NCI-H2196 treated with DMSO at 0.1 percent for 48 hours (cell line): ENCODE data around the gene PCDH1.

Experiments
- DNase-seq: peaks from one replicate; lab custom pipeline; 2025; ENCODE audit not compliant: unreplicated experiment; lab: John Stamatoyannopoulos, UW

Gene PCDH1

DNA sequence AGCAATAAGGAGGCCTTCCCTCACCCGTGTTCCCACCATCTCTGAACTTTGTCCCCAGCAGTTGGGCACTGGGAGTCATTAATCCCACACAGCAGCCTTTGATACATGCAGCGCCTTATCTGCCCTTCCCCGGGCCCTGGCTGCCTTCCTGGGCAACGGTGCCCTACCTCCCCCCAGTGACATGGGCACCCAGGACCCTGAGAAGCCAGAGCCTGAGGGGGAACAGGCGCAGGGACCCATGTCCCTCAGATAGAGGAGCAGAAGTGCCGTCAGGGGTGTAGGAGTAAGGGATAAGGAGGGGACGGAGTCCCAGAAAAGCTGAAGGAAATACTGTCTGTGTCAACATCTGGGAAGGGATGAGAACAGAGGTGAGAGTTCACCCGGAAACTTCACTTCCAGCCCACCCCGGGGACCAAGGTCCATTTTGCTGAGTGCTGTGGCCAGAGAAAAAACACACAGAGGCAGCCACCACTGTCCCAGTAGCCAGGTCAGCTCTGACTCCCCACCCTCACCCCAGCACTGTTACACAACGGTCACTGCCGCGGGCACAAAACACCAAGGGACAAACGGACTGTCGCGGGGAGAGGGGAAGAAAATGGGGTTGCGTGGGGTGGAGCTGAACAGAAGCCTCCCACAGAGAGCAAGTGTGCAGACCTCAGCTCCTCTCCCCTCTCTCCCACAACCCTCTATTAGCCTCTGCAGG, 3.8 kb downstream of the PCDH1 start:
- DNase-seq, result no peak

DNA sequence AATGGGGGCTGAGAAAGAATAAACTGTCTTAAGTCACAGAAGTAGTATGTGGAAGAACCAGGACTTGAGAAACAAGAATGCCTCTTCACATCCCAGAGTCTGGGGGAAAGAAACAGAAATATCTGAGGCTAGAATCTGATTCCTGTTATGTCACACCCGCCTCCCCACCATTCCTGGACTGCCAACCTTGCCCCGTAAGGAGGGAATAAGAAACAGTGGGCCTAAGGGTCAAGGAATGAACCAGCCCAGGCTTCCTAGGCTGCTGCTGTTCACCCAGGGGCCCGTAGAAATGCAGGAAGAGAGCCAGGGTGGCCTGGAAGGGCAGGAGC, 4.3 kb downstream of the PCDH1 start:
- no peak for DNase-seq

GRCh38 chr5:141872496-141873356, 5.5 kb downstream of the PCDH1 start:
- DNase-seq, result no peak

DNA sequence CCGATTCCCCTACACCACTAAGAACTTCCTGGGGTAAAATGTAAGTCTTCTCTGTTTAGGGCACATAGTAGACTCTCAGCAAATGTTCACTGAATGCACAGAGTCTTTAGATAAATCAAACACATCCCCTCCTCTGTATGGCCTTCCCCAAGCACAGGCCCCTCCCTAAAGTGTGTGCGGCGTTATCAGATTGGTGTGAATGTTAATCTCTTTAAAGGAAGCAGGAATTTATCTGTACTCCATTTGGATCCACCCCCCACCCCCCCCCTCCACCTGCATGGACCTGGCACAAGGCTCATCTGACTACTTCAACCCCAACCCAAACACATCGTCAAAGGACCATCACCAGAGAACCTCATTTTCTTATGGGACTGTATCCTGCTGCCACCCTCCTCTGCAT, 6.3 kb downstream of the PCDH1 start:
- no peak for DNase-seq

DNA sequence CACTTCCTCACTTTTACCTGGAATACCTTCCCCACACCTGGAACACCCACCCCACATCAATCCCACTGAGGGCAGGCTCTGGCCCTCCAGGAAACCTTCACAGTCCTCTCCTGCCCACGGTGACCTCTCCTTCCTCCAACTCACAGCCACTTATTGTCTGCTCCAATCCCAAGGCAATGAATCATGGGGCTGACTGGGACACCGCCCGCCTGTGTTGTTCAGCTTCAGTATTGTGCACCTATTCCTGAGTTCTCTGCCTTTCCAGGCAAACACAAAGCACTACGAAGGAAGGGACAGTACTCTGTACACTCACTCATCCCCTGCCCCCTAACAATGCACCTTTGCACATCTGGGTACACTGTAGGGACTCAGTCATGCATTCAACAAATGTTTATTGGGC, 7.3 kb downstream of the PCDH1 start:
- DNase-seq, result no peak

DNA sequence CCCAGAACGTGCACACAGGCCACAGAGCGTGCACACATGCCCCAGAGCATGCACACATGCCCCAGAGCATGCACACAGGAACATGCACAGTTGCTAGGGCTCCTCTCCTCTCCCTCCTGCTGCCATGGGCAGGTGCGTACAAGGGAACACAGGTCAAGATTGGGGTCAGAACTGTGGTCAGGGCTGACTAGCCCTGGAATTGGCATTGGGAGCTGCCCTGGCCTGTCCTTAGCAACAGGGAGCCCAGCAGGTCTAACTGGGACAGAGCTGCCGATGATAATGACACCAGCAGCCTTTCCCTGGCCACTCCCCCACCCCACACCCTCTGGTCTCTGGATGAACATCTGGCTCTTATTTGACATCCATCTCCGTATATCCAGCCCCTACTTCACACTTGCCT, 8.0 kb downstream of the PCDH1 start:
- no peak for DNase-seq

GRCh38 chr5:141869514-141869913, 8.7 kb downstream of the PCDH1 start:
- DNase-seq, result no peak

DNA sequence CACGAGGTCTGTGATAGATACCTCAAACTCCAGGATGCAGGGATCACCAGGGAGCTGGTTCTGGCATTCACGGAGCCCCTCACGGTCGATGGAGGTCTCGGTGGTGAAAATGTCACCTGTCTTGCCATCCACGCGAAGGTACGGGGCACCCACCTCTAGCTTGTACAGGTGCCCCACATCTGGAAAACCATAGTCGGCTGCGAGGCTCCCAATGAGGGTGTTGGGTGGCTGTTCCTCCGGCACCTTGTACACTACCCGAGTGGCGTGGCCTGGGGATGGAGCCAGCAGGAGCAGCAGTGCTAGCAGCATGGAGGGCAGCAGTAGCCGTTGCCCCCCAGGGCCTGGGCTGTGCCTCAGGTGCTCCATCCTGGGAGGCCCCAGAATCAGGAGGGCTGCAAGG, 9.2 kb downstream of the PCDH1 start:
- no peak for DNase-seq

- DNase-seq, result no peak
These were observed 9.7 kb downstream of the PCDH1 start for GRCh38 chr5:141868541-141868940.

- DNase-seq, result no peak
These were observed 10.6 kb downstream of the PCDH1 start for GRCh38 chr5:141867651-141868050.

- DNase-seq, result no peak
These were observed 11.1 kb downstream of the PCDH1 start for GRCh38 chr5:141867139-141867538.

GRCh38 chr5:141866096-141866495, 12.1 kb downstream of the PCDH1 start:
- no peak for DNase-seq

DNA sequence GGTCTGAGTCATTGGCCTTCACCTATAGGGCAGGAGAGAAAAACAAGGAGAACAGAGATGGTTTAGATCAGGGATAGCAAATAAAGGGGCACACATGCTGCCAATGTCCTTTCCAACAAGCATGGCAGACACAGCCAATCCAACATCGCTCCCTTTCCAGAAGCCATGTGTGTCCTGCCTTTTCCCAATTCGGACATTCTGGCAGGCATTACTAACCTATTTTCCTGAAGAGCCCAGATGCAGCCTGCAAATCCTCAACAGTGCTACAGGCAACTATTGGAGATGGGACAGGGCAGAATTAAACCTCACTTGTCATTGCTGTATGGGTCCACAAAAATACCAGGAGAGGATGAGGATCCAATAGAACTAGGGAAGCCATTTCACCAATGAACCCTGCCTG, 12.8 kb downstream of the PCDH1 start:
- DNase-seq, result no peak

DNA sequence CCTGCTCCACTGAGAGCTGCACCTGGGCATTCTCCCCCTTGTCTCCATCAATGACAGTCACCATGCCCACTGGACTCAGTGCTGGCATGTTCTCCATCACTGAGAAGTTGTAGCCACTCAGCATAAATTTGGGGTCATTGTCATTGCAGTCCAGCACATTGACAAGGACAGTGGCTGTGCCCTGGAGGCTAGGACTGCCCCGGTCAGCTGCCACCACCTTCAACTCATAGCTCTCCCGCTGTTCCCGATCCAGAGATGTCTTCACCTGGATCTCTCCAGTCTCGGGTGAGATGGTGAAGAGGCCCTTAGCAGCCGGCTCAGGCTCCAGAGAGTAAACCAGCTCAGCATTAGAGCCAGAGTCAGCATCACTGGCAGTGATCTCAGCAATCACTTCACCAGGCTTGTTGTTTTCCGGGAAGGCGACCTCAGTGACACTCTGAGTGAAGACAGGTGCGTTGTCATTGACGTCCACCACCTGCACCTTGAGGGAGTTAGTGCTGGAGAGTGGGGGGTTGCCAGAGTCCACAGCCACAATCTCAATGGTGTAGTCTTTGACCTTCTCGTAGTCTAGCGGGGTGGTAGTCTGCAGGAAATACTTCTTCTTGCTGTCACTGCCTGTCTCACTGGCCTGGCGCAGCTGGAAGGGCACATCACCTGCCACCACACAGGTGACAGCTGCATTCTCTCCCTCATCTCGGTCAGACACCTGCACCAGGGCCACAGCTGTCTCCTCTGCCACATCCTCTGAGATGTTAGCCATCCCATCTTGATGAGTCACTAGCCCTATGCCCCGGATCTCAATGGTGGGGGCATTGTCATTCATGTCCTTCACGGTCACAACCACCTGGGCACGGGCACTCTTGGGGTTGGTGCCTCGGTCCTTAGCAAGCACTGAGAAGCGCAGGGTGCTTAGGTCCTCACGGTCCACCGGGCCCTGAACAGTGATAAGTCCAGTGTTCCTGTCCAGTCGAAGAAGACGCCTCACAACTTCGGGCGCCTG, 13.5 kb downstream of the PCDH1 start:
- no peak for DNase-seq

GRCh38 chr5:141863569-141864178, 14.5 kb downstream of the PCDH1 start:
- DNase-seq, result no peak

DNA sequence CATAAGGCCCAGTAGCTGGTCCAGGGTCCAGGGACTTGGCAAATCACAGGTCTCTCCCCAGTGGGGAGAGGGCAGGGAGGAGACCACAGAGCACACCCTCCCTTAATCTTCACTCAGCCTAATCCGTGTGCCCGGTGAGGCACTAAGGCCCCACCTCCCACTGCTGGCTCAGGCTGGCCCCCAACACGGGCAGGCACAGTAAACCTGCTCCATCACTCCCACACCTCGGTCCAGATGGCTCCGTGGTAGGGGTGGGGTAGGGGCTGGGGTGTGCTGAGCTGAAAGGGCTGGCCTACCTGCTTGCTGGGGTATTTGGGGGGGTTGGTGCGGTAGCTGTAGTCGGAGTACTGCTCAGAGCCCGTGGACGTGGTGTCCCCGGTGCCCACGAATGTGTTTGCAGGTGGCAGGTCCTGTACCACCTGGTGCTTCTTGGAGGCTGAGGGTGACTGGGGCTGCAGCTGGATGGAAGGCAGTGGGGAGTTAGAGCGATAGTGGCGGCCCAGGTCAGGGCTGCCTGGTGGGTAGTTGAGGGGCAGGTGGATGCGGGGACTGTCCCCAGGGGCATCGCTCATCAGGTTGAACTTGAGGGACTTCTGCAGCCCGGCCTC, 15.2 kb downstream of the PCDH1 start:
- DNase-seq, result no peak

GRCh38 chr5:141861194-141861593, 17.0 kb downstream of the PCDH1 start:
- no peak for DNase-seq

DNA sequence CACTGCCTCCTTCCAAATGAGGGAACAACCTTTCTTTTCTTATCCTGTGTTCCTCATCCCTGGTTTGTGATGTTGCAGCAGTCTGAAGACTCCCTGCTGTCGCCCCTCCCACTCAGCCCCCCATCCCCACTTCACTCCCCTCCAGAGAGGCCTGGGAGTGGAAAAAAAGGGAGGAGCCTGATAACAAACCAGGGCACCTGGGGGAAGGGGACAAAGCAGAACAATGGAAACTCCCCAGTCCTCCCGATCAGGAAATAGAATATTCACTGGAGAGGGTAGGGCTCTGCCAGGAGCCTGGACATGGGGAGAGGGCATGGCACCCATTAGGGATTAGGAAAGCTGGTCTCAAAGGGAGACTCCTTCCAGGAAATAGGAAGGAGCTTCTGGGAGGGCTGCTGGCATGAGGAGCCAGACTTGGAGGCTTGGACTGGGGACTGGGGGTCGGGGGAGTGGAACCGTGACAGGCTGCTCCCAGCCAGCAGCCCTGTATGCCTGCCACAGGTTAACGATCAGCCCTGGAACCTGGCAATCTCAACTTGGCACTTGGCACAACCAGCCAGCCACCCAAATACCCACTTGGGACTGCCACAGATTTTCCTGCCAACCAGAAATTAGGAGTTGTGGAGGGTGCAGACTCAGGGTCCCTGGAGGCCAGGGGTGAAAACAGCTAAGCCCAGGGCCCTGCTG, 20.0 kb downstream of the PCDH1 start:
- DNase-seq, result no peak

- DNase-seq, result no peak
These were observed 21.0 kb downstream of the PCDH1 start for GRCh38 chr5:141857226-141857625.
